Measurements from ENCODE around the gene KCTD10. TPM values are rescaled to one million over a fixed set of nuclear protein-coding genes. Genes with fewer than 3 reads are reported as not detected.

The KCTD10 gene
- total RNA-seq, 2 experiments from 2014 or later = 37.4 to 38.2 TPM

DNA sequence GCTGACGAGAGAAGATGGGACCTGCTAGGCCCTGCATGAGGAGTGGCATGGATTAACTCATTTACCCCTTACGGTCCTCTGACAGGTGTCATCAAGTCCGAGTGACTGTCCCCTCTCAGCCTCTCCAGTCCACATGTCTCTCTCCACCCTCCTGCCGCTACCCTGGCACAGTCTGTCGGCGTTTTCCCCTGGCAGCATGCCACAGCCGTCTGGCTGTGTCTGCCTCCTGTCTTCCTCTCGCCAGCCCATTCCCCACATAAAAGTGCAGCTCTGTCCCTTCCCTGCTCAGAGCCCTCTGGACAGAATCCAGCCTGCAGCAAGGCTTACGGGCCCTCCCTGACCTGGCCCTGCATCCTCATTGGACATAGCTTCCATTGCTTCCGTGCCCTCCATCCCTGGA is 46.0 kb upstream of the KCTD10 start:
- Mint-ChIP-seq H3K27me3 (no peaks in the 10 kb centered on the region), H3K9me3 (no peaks in the 10 kb centered on the region), H3K4me1 (ENCODE audit: low read depth) (no peaks in the 10 kb centered on the region), H3K4me3 (no peak overlapping the region), H3K36me3 (ENCODE audit: low read depth) (peaks cover 12% of the 10 kb centered on the region), H3K27ac (no peak overlapping the region)
- TF ChIP-seq, protein P1, sequence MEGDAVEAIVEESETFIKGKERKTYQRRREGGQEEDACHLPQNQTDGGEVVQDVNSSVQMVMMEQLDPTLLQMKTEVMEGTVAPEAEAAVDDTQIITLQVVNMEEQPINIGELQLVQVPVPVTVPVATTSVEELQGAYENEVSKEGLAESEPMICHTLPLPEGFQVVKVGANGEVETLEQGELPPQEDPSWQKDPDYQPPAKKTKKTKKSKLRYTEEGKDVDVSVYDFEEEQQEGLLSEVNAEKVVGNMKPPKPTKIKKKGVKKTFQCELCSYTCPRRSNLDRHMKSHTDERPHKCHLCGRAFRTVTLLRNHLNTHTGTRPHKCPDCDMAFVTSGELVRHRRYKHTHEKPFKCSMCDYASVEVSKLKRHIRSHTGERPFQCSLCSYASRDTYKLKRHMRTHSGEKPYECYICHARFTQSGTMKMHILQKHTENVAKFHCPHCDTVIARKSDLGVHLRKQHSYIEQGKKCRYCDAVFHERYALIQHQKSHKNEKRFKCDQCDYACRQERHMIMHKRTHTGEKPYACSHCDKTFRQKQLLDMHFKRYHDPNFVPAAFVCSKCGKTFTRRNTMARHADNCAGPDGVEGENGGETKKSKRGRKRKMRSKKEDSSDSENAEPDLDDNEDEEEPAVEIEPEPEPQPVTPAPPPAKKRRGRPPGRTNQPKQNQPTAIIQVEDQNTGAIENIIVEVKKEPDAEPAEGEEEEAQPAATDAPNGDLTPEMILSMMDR (IDR thresholded peaks at IDR 0.05) = no peak
- CTCF ChIA-PET = interaction anchor here (1.9 kb wide), 1 partner anchor 252 kb away, joined by 5 read pairs; no protein-coding TSS in a partner anchor
- no peak for ATAC-seq
- POLR2A ChIA-PET = no interaction called here
- no peak for DNase-seq
- intact Hi-C loops (cut with micrococcal nuclease) = no loop called here

DNA sequence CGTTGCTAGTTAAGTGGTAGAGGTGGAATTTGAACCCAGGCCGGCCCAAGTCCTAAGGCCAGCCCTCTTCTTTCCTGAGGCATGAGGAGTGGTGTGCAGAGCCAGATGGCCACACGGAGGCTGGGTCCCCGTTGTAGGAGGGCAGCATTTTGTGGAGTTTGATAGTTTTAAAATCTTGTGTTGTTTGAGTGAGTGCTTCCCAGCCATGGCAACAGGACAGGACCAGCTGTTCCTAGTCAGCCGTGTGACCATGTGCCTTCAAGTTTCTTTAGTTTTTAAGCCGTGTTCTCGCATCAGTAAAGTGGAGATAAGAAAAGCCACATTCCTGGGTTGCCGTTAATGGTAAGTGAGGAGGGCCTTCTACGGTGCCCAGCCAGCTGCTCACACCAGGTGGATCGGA is 44.7 kb upstream of the KCTD10 start:
- no peaks in the 10 kb centered on the region for H3K9me3 Mint-ChIP-seq
- TF ChIP-seq, protein P1 (IDR thresholded peaks at IDR 0.05) = no peak
- no peaks in the 10 kb centered on the region for H3K4me1 Mint-ChIP-seq (ENCODE audit: low read depth)
- H3K4me3 Mint-ChIP-seq = no peak overlapping the region
- ChIA-PET POLR2A (no interaction called here), CTCF (interaction anchor here (2.6 to 6.7 kb wide), 2 partner anchors 254 to 323 kb away, joined by 9 to 53 read pairs; no protein-coding TSS in a partner anchor)
- intact Hi-C loops (cut with micrococcal nuclease) = no loop called here
- no peaks in the 10 kb centered on the region for H3K27me3 Mint-ChIP-seq
- DNase-seq (no peak), ATAC-seq (no peak)
- H3K27ac Mint-ChIP-seq = no peak overlapping the region
- H3K36me3 Mint-ChIP-seq (ENCODE audit: low read depth) = peaks cover 20% of the 10 kb centered on the region

DNA sequence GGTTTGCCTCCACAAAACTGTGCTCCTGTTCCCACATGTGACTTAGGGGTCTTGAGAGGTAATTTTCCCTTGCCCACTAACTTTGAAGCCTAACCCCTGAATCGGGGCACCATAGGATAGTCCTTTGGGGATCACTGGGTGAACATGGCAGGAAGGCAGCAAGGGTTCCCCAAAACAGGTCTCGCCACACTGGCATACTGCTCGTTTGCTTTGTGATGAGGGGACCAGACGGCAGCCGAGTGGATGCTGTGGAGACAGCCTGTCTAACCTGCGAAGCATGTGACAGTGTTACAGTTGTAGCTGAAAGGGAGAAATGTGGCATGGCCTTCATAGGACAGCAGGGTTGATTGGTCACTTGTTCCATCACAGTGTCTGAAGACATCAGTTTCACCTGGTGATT is 42.7 kb upstream of the KCTD10 start:
- Mint-ChIP-seq H3K9me3 (no peaks in the 10 kb centered on the region), H3K27me3 (no peaks in the 10 kb centered on the region), H3K27ac (no peak overlapping the region), H3K4me1 (ENCODE audit: low read depth) (no peaks in the 10 kb centered on the region), H3K4me3 (no peak overlapping the region), H3K36me3 (ENCODE audit: low read depth) (peaks cover 22% of the 10 kb centered on the region)
- ChIA-PET POLR2A (no interaction called here), CTCF (interaction anchor here (0.6 to 6.7 kb wide), 15 partner anchors 11 to 580 kb away, joined by 3 to 53 read pairs (median 3); partner anchors contain the start of gene MVK)
- ATAC-seq = no peak
- no peak for DNase-seq
- TF ChIP-seq, protein P1 (IDR thresholded peaks at IDR 0.05) = no peak
- intact Hi-C loops (cut with micrococcal nuclease) = loop anchor here (5.0 kb wide), 1 partner anchor 258 kb away; no protein-coding TSS in a partner anchor

DNA sequence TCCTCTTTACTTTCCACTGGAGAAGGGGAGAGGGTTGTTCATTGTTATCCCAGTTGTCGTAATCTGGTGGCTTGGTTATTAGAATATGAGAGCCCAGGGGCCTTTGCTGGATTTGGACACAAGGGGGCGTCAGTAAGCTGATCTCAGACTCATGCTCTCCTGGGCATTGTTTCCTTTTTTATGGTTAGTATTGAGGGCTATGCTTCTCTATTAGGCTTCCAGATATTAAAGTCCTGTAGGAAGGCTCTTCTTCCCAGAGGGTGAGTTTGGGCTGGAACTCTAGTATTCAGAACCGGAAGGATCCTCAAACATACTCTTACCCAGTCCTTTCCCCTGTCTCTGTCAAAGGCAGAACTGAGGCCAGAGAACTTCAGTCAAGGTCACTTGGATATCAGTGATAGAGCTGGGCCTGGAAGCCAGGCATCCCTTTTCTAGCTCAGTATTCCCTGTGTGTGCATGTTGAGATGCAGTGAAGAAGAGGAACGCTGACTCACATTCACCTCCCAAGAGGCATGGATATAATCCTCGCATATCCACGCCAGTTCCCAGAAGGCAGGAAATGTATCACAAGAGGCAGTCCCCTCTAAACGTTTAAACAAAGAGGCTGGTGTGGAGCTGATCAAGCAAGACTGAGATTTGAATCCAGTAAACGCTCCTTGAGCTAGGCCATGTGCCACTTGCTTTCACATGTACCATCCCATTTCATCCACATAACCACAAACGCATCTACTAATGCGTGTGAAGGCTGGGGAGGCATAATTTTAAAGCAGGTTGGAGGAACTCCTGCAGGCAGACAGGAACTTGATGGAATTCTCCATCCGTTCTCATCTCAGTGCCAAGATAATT is 41.9 kb upstream of the KCTD10 start:
- intact Hi-C loops (cut with micrococcal nuclease) = loop anchor here (5.0 kb wide), 1 partner anchor 258 kb away; no protein-coding TSS in a partner anchor
- DNase-seq = peak; percentile 78
- Mint-ChIP-seq H3K27me3 (no peaks in the 10 kb centered on the region), H3K9me3 (no peaks in the 10 kb centered on the region), H3K4me1 (ENCODE audit: low read depth) (no peaks in the 10 kb centered on the region), H3K36me3 (ENCODE audit: low read depth) (peaks cover 22% of the 10 kb centered on the region), H3K27ac (no peak overlapping the region), H3K4me3 (no peak overlapping the region)
- ATAC-seq = peak; percentile 76
- ChIA-PET POLR2A (interaction anchor here (1.0 kb wide), 1 partner anchor 13 kb away, joined by 4 read pairs; no protein-coding TSS in a partner anchor), CTCF (interaction anchor here (0.6 to 6.7 kb wide), 22 partner anchors 9 to 579 kb away, joined by 3 to 53 read pairs (median 4); partner anchors contain the start of gene MVK)
- TF ChIP-seq, protein P1 (IDR thresholded peaks at IDR 0.05) = peak; percentile 73

DNA sequence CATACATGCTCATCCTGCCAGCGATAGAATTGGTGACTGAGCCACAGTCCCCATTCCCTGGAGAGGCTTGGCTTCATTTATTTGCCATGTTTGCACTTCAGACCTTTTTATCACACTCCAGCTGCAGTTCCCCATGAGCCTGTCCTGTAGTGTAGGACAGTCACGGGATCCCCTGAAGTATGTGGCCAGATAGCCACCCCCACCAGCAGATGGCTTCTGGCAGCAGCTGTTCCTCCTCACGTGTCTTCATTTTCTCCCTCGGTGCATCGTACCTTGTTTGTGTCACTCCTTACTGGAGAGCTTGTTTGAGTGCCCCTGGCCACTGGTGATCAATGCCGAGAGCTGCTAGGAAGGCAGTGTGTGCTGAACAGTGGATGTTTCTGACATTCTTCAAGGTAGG is 40.5 kb upstream of the KCTD10 start:
- Mint-ChIP-seq H3K27me3 (no peaks in the 10 kb centered on the region), H3K27ac (no peak overlapping the region), H3K36me3 (ENCODE audit: low read depth) (peaks cover 19% of the 10 kb centered on the region), H3K4me3 (no peak overlapping the region), H3K9me3 (no peaks in the 10 kb centered on the region), H3K4me1 (ENCODE audit: low read depth) (no peaks in the 10 kb centered on the region)
- CTCF ChIA-PET = interaction anchor here (0.7 to 6.7 kb wide), 7 partner anchors 11 to 328 kb away, joined by 3 to 53 read pairs (median 4); no protein-coding TSS in a partner anchor
- intact Hi-C loops (cut with micrococcal nuclease) = loop anchor here (5.0 kb wide), 1 partner anchor 260 kb away; no protein-coding TSS in a partner anchor
- TF ChIP-seq, protein P1 (IDR thresholded peaks at IDR 0.05) = no peak
- POLR2A ChIA-PET = no interaction called here
- no peak for ATAC-seq
- no peak for DNase-seq

Measured in activated CD8-positive, alpha-beta T cell treated with anti-CD3 and anti-CD28 coated beads for 36 hours (primary cell).